Measurements from ENCODE around the gene ACOX1.

Gene ACOX1

GRCh38 chr17:76014100-76014924 is 35.3 kb upstream of the ACOX1 start:
- Histone ChIP-seq H3K79me2 (ENCODE audit: insufficient read depth, low read length) (no peaks in the 10 kb centered on the region), H3K9ac (ENCODE audit: low read depth, low read length) (peak overlapping the region; percentile 27; the same call in 1 of the 2 replicates), H3K4me1 (ENCODE audit: insufficient read depth, low read length) (peaks cover 8% of the 10 kb centered on the region), H3K9me3 (ENCODE audit: insufficient read depth, low read length, severe bottlenecking) (no peaks in the 10 kb centered on the region), H2AFZ (ENCODE audit: low read depth, low read length) (peak overlapping the region; percentile 62), H3K4me3 (ENCODE audit: low read depth in 1 of 2, low read length in 2 of 2) (no peak overlapping the region), H3K36me3 (ENCODE audit: insufficient read depth, low read length) (no peaks in the 10 kb centered on the region), H3K27me3 (ENCODE audit: insufficient read depth, low read length, poor library complexity) (no peaks in the 10 kb centered on the region), H3K27ac (ENCODE audit: low read length) (peak overlapping the region; percentile 59), H3K4me2 (ENCODE audit: insufficient read depth, low read length) (0 out of 2 replicates have a peak overlapping the region, but pooled peaks have one; percentile 16), H4K20me1 (ENCODE audit: insufficient read depth, low read length) (no peaks in the 10 kb centered on the region)
- ATAC-seq (ENCODE audit: insufficient read depth, low read depth) (peak; percentile 99), DNase-seq (peak; percentile 82)
- TF ChIP-seq CTCF (IDR thresholded peaks at IDR 0.05; ENCODE audit: borderline replicate concordance, extremely low read depth, low read length, poor library complexity, severe bottlenecking) (peak; percentile 96), EZH2 (IDR thresholded peaks at IDR 0.05; ENCODE audit: borderline replicate concordance, low read depth, low read length, severe bottlenecking) (no peak)

GRCh38 chr17:76013377-76013932 is 34.5 kb upstream of the ACOX1 start:
- H3K4me3 ChIP-seq (ENCODE audit: low read depth in 1 of 2, low read length in 2 of 2) = no peak overlapping the region
- no peak overlapping the region for H3K4me2 ChIP-seq (ENCODE audit: insufficient read depth, low read length)
- peaks cover 8% of the 10 kb centered on the region for H3K4me1 ChIP-seq (ENCODE audit: insufficient read depth, low read length)
- H3K9ac ChIP-seq (ENCODE audit: low read depth, low read length) = peak overlapping the region; percentile 27; the same call in 1 of the 2 replicates
- DNase-seq = no peak
- H3K9me3 ChIP-seq (ENCODE audit: insufficient read depth, low read length, severe bottlenecking) = no peaks in the 10 kb centered on the region
- no peaks in the 10 kb centered on the region for H3K27me3 ChIP-seq (ENCODE audit: insufficient read depth, low read length, poor library complexity)
- TF ChIP-seq CTCF (IDR thresholded peaks at IDR 0.05; ENCODE audit: borderline replicate concordance, extremely low read depth, low read length, poor library complexity, severe bottlenecking) (no peak), EZH2 (IDR thresholded peaks at IDR 0.05; ENCODE audit: borderline replicate concordance, low read depth, low read length, severe bottlenecking) (no peak)
- no peak for ATAC-seq (ENCODE audit: insufficient read depth, low read depth)
- no peaks in the 10 kb centered on the region for H3K79me2 ChIP-seq (ENCODE audit: insufficient read depth, low read length)
- peak overlapping the region; percentile 62 for H2AFZ ChIP-seq (ENCODE audit: low read depth, low read length)
- H4K20me1 ChIP-seq (ENCODE audit: insufficient read depth, low read length) = no peaks in the 10 kb centered on the region
- H3K36me3 ChIP-seq (ENCODE audit: insufficient read depth, low read length) = no peaks in the 10 kb centered on the region
- peak overlapping the region; percentile 59; the same call in 1 of the 2 replicates for H3K27ac ChIP-seq (ENCODE audit: low read length)

GRCh38 chr17:76011951-76012350 is 33.0 kb upstream of the ACOX1 start:
- Histone ChIP-seq H4K20me1 (ENCODE audit: insufficient read depth, low read length) (no peaks in the 10 kb centered on the region), H3K4me3 (ENCODE audit: low read depth in 1 of 2, low read length in 2 of 2) (no peak overlapping the region), H3K27me3 (ENCODE audit: insufficient read depth, low read length, poor library complexity) (no peaks in the 10 kb centered on the region), H3K9ac (ENCODE audit: low read depth, low read length) (no peak overlapping the region), H3K27ac (ENCODE audit: low read length) (no peak overlapping the region), H2AFZ (ENCODE audit: low read depth, low read length) (no peak overlapping the region), H3K9me3 (ENCODE audit: insufficient read depth, low read length, severe bottlenecking) (no peaks in the 10 kb centered on the region), H3K4me2 (ENCODE audit: insufficient read depth, low read length) (no peak overlapping the region), H3K79me2 (ENCODE audit: insufficient read depth, low read length) (no peaks in the 10 kb centered on the region), H3K4me1 (ENCODE audit: insufficient read depth, low read length) (peaks cover 8% of the 10 kb centered on the region), H3K36me3 (ENCODE audit: insufficient read depth, low read length) (no peaks in the 10 kb centered on the region)
- DNase-seq (no peak), ATAC-seq (ENCODE audit: insufficient read depth, low read depth) (no peak)
- TF ChIP-seq EZH2 (IDR thresholded peaks at IDR 0.05; ENCODE audit: borderline replicate concordance, low read depth, low read length, severe bottlenecking) = no peak
- TF ChIP-seq CTCF (IDR thresholded peaks at IDR 0.05; ENCODE audit: borderline replicate concordance, extremely low read depth, low read length, poor library complexity, severe bottlenecking) = no peak
